ENCODE results near the gene NPAS3. TPM values are rescaled to one million over a fixed set of nuclear protein-coding genes. Genes with fewer than 3 reads are reported as not detected.

The NPAS3 gene
- 1.9 TPM in 1 of 2 replicates, not detected in the other for total RNA-seq (2014; rRNA removed; shearing (Covaris generic); ENCODE audit: low replicate concordance)

DNA sequence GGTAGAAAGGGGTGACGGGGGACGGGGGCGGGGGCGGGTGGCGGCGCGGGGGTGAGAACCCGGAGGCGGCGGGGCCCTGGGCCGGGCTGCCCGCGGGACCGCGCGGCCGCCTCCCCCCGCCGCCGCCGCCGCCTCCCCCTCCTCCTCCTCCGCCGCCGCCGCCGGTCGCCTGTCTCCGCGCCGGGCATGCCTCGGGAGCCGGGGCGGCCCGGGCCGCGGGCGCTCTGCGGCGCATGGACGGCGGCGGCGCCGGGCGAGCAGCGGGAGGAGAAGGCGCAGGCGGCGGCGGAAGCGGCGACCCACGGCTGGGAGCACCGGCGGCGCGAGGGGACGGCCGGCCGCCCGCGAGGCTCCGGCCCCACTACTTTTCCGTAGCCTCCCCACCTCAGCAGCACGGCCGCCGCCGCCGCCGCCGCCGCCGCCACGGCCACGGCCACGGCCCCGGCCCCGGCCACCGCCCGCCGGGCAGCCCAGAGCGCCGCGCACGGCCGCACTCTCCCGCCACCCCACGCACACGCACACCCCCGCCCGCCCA is at the start of gene NPAS3:
Gene NPAS3 (plus strand): TSS at position 161 of the 535 bp plus-strand sequence.
- Histone ChIP-seq H3K27me3 (no peaks in the 10 kb centered on the region; the same call in 1 of the 2 replicates), H3K9me3 (no peaks in the 10 kb centered on the region), H3K4me3 (peak within 1 kb of the TSS; percentile 47), H3K36me3 (no peaks in the 10 kb centered on the region)
- peak; percentile 18 for DNase-seq

DNA sequence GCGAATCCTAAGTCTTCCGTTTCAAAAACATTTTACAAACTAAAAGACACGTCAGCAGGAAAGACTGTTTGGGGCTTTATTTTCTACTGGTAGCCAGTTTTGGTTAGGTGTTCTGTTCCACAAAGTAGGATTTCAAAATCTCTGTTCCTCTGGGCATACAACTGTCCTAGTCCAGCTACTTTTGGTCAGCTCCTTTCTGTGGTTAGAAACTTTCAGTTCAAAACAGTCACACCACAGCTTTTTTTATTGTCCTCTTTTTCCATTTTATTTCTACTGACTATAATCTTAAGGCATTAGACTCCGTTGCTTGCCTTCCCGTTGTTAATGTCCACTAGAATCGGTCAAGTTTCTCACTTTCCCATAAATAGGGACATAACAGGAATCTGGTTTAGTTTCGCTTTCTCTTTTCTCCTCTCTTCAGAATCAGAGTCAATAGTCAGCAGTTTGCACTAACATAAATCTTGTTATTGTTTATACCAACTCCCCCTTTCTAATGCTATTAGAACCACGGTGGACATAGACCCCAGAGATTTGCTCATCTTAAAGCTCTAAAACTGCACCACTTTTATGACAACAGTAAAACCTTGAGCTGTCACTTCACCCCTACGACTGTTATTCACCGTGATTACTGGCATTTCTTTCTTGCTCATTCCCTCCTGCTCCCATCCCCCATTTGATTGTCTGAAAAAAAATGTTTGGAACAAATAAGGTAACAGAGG is 41.5 kb upstream of the NPAS3 start:
- Histone ChIP-seq H3K9me3 (no peaks in the 10 kb centered on the region), H3K36me3 (no peaks in the 10 kb centered on the region), H3K4me3 (peak overlapping the region; percentile 52), H3K27me3 (no peaks in the 10 kb centered on the region)
- DNase-seq: no peak

DNA sequence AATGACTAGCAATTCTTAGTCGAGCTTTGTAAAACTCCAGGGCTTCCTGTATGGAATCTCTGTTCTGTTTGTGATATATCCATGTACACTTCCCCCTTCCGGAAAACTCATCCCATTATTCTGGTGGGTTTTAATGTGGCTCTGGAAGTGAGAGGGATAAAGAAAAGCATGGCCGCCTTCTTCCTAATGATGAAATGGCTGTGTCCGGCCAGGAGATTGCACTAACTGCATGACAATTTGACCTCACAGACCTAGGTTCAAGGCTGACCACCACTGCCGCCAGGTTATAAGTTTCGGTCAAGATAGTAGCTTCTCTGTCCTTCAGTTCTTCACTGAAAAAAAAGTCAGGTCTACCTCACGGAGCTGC is 41.0 kb upstream of the NPAS3 start:
- H3K9me3 ChIP-seq: no peaks in the 10 kb centered on the region
- DNase-seq: no peak
- peak overlapping the region; percentile 52 for H3K4me3 ChIP-seq
- no peaks in the 10 kb centered on the region for H3K36me3 ChIP-seq
- no peaks in the 10 kb centered on the region for H3K27me3 ChIP-seq

DNA sequence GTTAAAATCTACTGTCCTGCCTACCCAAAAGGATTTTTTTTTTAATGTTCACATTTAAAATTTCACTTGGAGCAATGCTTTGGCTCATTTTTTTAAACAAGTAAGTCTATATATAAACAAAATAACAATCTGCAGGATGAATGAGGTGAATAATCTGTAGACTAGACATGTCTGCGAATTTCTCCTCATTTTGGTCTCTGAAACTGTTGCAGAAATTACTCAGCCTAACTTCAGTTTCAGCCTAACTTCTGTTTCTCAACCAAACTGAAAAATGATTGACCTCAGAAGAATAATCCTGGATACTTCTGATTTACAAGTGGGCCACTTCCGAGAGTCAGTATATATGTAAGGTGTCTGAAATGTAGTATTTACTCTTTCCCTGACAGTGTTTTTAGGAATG is 39.8 kb upstream of the NPAS3 start:
- Histone ChIP-seq H3K9me3 (no peaks in the 10 kb centered on the region), H3K36me3 (no peaks in the 10 kb centered on the region), H3K27me3 (no peaks in the 10 kb centered on the region), H3K4me3 (no peak overlapping the region)
- DNase-seq: no peak

DNA sequence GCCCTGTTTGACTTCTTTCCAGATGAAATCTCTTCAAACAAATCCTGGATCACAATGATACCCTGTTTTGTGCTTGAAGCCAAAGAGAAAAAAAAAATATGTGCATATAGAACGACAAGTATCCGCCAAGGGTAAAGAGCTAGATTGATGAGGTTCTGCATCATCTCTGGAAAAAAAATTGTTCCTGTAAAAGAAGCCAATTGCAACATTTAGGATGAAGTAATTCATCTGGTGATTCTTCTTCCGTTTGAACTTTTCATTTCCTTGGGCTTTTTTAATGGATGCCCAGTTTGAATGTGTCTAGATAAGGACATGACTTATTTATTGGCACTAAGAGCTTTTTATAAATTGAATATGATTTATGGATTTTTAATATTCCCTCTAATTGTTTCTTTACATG is 38.1 kb upstream of the NPAS3 start:
- DNase-seq: no peak
- Histone ChIP-seq H3K27me3 (no peaks in the 10 kb centered on the region), H3K4me3 (no peak overlapping the region), H3K36me3 (no peaks in the 10 kb centered on the region), H3K9me3 (no peaks in the 10 kb centered on the region)

DNA sequence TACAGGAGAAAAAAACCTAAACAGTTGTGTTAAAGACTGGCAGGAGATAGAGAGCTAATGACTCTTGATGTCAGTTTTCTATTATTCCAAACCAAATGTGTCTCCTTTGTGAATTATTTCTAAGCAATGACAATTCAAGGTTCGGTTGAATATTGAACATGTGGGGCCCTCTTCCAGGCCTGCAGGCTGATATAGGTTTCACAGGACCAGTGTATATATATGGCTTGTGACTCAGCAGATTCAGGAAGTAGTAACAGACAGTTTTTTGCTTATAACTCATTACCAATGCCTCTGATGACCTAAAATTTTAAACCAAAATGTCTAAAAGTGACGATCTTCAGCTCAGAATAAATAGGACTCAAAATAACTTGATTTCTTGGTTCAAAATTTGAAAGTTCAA is 33.7 kb upstream of the NPAS3 start:
- no peak for DNase-seq
- H3K27me3 ChIP-seq: no peaks in the 10 kb centered on the region
- no peaks in the 10 kb centered on the region for H3K9me3 ChIP-seq
- H3K4me3 ChIP-seq: no peak overlapping the region
- no peaks in the 10 kb centered on the region for H3K36me3 ChIP-seq

DNA sequence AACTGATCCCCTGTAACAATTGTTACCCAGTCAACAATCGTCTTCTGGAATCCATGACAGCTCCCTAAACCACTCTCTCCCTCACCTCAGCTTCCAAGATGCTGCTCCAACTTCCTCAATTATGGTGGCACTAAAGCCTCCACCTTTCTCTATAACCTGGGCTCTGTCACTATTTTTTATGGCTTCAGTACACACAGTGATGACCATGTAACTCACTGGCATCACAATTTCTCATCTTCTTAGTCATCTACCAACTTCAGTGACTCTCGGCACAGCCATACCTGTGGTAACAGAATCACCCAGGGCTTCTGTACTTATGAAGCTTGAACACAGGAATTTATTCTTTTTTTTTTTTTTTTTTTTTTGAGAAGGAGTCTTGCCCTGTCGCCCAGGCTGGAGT is 32.0 kb upstream of the NPAS3 start:
- Histone ChIP-seq H3K36me3 (no peaks in the 10 kb centered on the region), H3K9me3 (no peaks in the 10 kb centered on the region), H3K27me3 (no peaks in the 10 kb centered on the region), H3K4me3 (no peak overlapping the region)
- DNase-seq: no peak

DNA sequence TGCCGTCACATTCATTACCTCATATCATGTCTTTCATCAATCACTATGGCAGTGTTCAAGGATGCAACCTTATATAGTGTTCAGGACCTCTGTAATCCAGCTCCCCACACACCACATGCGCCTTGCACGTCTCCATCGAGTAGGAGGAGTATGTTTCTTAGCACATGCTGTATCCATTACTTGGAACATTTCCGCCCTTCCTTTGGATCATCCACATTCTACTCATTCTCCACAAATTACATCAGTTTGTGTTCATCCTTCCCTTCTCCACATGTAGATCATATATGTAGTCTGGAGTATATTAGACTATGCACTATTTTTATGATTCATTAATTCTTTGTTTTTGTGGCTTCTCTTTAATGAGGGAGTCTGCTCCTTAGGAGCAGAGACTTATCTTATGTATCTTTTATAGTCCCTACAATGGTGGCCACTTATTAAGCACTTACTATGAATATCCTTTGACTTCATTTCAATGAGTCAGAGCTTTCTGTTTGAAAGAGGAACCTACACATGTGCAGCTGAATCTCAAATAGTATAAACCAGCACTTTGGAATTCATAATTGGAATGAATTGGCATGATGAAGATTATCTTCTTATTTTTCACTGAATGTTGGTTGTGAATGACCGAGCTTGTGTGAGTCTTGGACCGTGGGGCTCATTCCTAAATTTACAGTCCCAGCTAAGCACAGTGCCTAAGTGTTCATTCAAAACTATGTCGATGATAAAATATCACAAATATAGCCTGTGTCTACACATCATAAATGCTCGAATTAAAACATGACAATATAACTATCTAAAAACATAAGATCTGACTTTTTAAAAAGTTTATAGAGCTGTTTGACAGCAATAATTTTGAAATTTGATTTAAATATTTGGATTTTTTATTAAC is 30.2 kb upstream of the NPAS3 start:
- Histone ChIP-seq H3K36me3 (no peaks in the 10 kb centered on the region), H3K27me3 (no peaks in the 10 kb centered on the region), H3K9me3 (no peaks in the 10 kb centered on the region), H3K4me3 (no peak overlapping the region)
- DNase-seq: no peak

DNA sequence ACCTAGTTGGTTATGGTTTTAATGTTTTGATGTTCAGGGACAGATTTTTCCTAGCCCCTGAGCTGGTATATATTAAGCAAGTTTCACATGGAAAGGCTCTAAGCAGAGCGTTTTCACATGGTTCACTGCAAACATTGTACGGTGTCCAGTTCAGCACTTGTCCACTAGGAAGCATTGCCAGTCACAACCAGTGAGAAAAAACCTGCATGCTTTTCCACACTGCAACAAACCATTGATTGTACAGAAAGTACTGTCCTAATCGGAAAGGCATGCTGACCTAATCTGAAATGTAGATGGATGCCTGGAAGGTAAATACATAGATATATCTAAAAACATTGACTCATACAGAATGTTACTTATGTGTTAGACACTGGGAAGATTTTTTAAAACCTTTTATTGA is 25.0 kb upstream of the NPAS3 start:
- DNase-seq: no peak
- H3K9me3 ChIP-seq: no peaks in the 10 kb centered on the region
- no peaks in the 10 kb centered on the region for H3K36me3 ChIP-seq
- no peaks in the 10 kb centered on the region for H3K27me3 ChIP-seq
- no peak overlapping the region for H3K4me3 ChIP-seq

DNA sequence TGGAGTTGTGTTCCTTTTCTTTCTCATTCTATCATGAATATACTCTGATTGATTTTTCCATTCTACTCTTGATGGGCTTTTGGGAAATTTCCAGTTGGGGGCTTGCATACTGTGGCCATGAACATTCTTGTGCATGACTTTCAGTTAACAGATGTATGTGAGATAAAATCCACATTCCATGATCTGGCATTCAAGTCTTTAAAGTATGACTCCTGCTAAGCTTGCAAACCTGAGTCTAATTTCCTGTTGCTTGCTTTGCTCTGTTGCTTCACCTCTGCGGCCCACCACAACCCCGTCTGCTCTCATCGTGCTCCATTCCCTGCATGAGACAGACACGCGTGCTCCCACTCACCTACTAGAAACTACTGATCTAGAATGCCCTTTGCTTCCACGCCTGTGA is 24.3 kb upstream of the NPAS3 start:
- Histone ChIP-seq H3K27me3 (no peaks in the 10 kb centered on the region), H3K36me3 (no peaks in the 10 kb centered on the region), H3K9me3 (no peaks in the 10 kb centered on the region), H3K4me3 (no peak overlapping the region)
- no peak for DNase-seq

DNA sequence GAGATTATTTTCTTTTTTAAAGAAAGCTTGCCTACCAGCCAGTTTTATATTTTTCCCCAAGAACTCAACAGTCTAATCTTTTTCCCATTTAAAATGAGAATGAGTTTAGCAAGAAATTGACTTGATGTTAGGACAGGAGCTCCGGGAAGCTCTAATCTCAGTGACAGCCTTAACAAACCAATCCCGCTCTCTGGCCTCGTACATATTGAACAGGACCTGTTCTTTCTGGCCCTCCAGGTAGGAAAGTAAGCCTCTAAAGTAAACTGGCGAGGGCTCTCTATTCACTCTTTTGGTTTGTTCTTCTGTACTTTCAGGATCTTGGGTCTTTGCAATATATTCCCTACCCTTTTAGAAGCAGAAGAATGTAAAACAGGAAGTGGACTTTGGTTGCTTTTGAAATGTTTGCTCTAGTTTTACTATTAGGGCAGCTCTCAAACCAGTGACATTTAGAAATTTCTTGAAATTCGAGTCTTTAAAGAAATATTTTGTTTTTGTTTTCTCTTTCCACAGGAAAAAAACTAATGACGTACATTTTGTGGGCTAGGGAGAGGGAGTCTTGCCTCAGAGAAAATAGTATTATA is 17.9 kb upstream of the NPAS3 start:
- H3K27me3 ChIP-seq: no peaks in the 10 kb centered on the region
- no peak for DNase-seq
- H3K4me3 ChIP-seq: no peak overlapping the region
- H3K9me3 ChIP-seq: no peaks in the 10 kb centered on the region
- no peaks in the 10 kb centered on the region for H3K36me3 ChIP-seq

DNA sequence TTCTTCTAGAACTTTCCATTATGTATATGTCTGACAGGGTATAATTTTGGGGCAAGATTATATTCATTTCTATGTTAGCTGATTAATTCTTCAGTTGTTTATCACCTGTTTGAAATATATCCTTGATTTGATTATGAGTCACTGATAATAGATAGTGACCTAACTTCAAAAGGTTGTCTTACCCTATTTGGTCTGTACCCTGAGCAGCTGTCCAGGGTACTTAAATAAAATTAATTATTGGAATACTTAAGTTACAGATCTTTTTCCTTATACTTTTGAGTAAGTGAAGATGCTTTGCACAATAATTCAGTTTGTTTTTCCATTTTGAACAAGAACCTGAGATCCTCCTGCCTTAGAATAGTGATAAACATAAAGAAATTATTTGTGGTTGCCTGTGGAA is 13.2 kb upstream of the NPAS3 start:
- Histone ChIP-seq H3K27me3 (no peaks in the 10 kb centered on the region), H3K36me3 (no peaks in the 10 kb centered on the region), H3K9me3 (no peaks in the 10 kb centered on the region), H3K4me3 (no peak overlapping the region)
- DNase-seq: no peak

DNA sequence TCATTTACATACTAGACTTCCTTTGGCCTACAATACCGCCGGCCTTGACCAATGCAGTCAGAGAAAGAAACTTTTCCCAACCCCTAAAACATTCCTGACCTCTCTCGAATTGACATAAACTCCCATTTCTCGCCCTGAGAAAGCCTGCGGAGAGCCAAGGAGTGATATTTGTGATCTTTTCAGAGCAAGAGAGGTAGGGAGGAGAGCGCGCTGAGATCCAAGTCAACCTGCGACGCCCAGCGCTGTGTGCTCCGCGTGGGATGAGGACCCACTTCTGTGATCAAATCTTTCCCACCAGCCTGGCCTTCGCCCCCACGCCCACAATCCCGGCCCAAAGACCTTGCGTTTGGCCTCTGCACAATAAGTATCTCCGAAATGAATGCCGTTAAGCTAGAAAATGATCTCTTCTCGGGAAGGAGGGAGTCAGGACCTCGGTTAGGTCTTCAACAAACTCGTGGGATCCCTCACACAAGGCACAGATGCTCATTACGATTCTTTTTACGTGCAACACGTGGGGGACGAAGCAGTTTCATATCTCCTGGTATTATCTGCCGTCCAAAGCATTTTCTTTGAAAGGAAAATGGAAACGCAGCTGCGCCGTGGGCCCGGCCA is 6.3 kb upstream of the NPAS3 start:
- H3K36me3 ChIP-seq: no peaks in the 10 kb centered on the region
- no peaks in the 10 kb centered on the region; the same call in 1 of the 2 replicates for H3K27me3 ChIP-seq
- no peak overlapping the region for H3K4me3 ChIP-seq
- no peaks in the 10 kb centered on the region for H3K9me3 ChIP-seq
- no peak for DNase-seq

DNA sequence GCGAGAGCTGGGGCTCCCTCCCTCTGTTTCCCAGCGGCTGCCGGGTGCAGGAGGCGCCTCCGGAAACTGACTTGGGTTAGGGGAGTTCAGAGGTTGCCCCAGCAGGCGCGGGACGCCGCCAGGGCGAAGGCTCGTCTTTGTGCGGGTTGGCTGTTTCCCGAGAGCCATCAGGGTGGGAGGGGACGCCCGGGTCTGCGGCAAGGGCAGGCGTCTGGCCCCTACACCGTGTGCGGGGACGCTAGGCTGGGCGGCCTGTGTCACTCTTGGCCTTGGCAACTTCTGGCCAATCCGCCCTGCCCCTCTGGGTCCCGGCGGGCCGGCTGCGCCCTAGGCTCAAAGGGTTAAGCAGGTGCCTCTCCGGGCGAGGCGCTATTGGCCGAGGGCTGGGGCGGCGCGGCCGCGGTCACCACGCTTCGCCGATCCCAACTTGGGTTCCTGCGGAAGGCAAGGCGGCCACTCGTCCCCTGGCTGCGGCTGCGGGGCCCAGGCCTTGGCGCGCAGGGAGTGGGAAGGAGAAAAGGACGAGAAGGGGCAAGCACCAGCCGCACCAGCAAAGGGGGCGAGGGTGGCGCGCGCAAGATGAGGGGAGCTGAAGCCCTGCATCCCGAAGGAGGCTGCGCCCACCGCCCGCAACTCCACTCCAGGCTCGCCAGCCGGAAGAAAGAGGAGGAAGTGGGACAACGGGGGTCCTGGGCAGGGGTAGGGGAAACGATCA is 5.6 kb upstream of the NPAS3 start:
- Histone ChIP-seq H3K36me3 (no peaks in the 10 kb centered on the region), H3K9me3 (no peaks in the 10 kb centered on the region), H3K27me3 (no peaks in the 10 kb centered on the region; the same call in 1 of the 2 replicates), H3K4me3 (no peak overlapping the region)
- no peak for DNase-seq

DNA sequence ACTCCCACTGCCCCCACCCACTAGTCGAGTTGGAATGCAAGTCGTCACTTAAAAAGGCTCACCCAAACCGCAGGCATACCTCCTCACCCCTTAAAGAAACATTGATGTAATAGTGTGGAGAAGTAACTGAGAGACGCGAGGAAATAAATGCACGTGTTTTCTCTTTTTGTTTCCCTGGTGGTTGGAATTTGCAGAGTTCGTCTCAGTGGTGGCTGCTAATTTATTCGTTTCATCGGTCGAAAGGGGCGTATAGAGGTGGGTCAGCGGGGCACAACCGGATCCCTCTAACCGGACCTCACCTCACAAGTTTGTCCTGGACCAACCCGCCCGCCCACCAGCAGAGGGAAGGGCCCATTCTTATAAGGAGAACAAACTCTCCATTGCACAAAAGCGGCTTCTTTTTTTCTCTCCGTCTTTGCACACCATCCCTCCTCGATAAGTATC is 5.0 kb upstream of the NPAS3 start:
- H3K4me3 ChIP-seq: peak overlapping the region; percentile 46
- H3K27me3 ChIP-seq: no peaks in the 10 kb centered on the region; the same call in 1 of the 2 replicates
- DNase-seq: peak; percentile 4

More for the DNA sequence above, 5.0 kb upstream of the NPAS3 start:
- Histone ChIP-seq H3K36me3 (no peaks in the 10 kb centered on the region), H3K9me3 (no peaks in the 10 kb centered on the region)

All from MG63 (cell line).